ENCODE data around the gene FEM1B.

FEM1B gene

GRCh38 chr15:68285259-68285980, 7.9 kb downstream of the FEM1B start:
- no peak for DNase-seq

GRCh38 chr15:68286256-68286655, 8.7 kb downstream of the FEM1B start:
- DNase-seq = no peak

- DNase-seq = no peak
Measured at GRCh38 chr15:68289057-68289456, 11.5 kb downstream of the FEM1B start.

- no peak for DNase-seq
Measured at GRCh38 chr15:68289621-68290352, 12.2 kb downstream of the FEM1B start.

GRCh38 chr15:68290715-68291114, 13.2 kb downstream of the FEM1B start:
- no peak for DNase-seq

GRCh38 chr15:68292157-68292781, 14.7 kb downstream of the FEM1B start:
- no peak for DNase-seq

GRCh38 chr15:68292967-68293366, 15.4 kb downstream of the FEM1B start:
- no peak for DNase-seq

- DNase-seq = no peak
Measured at GRCh38 chr15:68295014-68295805, 17.7 kb downstream of the FEM1B start.

- no peak for DNase-seq
Measured at GRCh38 chr15:68298336-68298735, 20.8 kb downstream of the FEM1B start.

GRCh38 chr15:68298882-68299381, 21.4 kb downstream of the FEM1B start:
- DNase-seq = no peak

- no peak for DNase-seq
Measured at GRCh38 chr15:68299436-68299835, 21.9 kb downstream of the FEM1B start.

GRCh38 chr15:68300115-68300940, 22.8 kb downstream of the FEM1B start:
- DNase-seq = no peak

- DNase-seq = no peak
Measured at GRCh38 chr15:68301301-68301700, 23.8 kb downstream of the FEM1B start.

- DNase-seq = no peak
Measured at GRCh38 chr15:68302729-68303128, 25.2 kb downstream of the FEM1B start.

GRCh38 chr15:68303134-68303533, 25.6 kb downstream of the FEM1B start:
- DNase-seq = no peak

GRCh38 chr15:68303560-68304436, 26.3 kb downstream of the FEM1B start:
- no peak for DNase-seq

GRCh38 chr15:68304589-68305337, 27.2 kb downstream of the FEM1B start:
- DNase-seq = no peak

GRCh38 chr15:68305420-68305871, 27.9 kb downstream of the FEM1B start:
- DNase-seq = no peak

GRCh38 chr15:68307131-68307928, 29.8 kb downstream of the FEM1B start:
- no peak for DNase-seq
